HT1080 (cell line): ENCODE measurements around the gene FAM184A. TPM values are rescaled to one million over a fixed set of nuclear protein-coding genes. Genes with fewer than 3 reads are reported as not detected.
A peak's percentile ranks its signal among the peaks of the same experiment; 100 is the strongest.
"Not testable (repeated sequence)": the region's sequence is repeated elsewhere in the genome, so short reads cannot be mapped to it uniquely, and the experiment has no call there.

Experiments
- DNase-seq: peaks from one replicate; pipeline ENCODE4 v3.0.0-alpha.2; 2015; ENCODE audit warnings: low read depth
- total RNA-seq: library from RNA; depleted of rRNA; stranded (reverse); fragments of >200 nt; shearing (Covaris generic); gene quantifications from 2 replicates; pipeline ENCODE4 v1.2.3, GENCODE V29; 2014

FAM184A gene
- total RNA-seq, 1 experiment from 2014 or later, result 0.31 TPM

DNA sequence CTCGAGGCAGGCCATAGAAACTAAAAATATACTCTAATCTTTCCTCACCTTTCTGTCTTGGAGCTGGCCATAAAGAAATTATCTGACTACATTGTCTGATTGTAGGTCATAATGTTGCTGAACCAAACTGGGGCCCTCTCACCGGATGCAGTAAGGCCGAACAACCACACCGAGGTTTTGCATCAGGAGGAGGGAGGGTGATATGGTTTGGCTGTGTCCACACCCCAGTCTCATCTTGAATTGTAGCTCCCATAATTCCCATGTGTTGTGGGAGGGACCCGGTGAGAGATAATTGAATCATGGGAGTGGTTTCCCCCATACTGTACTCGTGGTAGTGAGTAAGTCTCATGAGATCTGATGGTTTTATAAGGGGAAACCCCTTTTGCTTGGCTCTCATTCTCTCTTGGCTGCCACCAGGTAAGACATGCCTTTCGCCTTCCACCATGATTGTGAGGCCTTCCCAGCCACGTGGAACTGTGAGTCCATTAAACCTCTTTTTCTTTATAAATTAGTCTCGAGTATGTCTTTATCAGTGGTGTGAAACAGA is 19.4 kb upstream of the FAM184A start:
- DNase-seq, result not testable (repeated sequence)

DNA sequence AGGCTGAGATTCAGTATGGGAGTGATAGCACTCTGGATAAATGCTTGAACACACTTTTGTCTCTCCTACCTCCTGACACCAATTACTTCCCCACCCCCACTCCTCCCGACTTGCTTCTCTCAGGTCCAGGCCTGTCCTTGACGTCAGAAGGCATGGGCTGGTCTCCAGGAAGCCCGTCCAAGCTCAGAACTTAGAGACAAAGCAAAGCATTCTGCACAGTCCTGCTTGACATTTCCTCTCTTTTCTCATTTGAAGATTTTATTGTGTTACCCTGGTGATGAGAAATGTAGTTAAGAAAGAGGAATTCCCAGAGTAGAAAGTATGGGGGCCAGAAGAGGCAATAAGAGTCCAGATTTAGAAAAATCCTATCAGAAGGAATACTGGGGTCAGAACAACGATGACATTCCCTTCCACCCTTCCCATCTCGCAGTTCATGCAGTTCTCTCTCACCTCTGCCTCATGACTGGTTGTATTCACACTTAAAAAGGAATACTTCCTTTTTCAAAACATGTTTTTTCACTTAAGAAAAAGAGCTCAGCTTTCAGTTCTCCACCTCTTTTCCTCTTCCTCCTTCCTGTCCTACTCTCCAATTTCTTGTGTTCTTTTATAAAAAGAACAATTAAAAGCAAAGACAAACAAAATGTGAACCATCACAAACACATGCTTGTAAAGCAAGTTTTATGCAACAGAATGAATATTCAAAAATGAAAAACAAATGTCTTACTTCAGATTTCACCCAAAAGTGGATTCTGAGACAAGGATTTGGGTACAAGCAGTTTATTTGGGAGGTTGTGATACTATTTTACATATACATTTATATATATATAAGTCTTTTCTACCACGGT is 18.5 kb upstream of the FAM184A start:
- DNase-seq, result no peak

DNA sequence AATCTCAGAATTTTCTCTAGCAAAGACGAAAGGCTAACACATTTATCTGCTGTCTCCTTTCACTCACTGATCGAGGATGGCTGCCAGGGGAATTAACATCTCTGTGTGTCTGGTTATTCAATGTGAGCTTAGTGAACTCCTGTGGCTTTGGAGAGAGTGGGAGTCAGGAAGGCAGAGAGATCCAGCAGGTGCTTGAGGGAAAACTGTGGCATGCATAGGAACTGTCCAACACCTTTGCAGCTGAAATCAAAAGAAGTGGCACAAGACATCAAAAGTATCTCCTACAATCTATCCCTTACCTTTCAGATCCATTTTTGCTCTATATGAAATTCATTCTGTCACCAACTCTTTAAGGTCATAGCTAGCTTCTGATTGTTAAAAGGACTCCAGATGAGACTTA is 11.8 kb upstream of the FAM184A start:
- no peak for DNase-seq

DNA sequence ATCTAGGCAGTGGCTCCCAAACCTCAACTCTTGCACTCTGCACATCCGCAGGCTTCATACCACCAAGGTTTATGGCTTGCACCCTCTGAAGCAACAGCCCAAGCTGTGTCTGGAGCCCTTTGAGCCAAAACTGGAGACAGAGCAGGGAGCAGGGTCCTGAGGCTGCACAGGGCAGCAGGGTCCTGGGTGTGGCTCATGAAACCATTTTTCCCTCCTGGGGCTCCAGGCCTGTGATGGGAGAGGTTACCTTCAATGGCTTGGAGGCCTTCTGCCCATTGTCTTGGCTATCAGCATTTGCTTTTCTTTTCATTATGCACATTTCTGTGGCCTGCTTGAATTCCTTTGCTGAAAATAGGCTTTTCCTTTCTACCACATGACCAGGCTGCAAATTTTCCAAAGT is 6.3 kb upstream of the FAM184A start:
- no peak for DNase-seq

DNA sequence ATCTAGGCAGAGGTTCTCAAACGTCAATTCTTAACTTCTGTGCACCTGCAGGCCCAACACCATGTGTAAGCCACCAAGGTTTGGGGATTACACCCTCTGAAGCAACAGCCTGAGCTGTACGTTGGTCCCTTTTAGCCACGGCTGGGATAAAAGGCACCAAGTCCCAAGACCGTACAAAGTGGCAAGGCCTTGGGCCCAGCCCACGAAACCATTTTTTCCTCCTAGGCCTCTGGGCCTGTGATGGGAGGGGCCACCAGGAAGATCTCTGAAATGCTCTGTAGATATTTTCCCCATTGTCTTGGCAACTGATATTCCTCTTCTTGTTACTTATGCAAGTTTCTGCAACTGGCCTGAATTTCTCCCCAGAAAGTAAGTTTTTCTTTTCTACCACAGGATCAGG is 4.5 kb upstream of the FAM184A start:
- no peak for DNase-seq

DNA sequence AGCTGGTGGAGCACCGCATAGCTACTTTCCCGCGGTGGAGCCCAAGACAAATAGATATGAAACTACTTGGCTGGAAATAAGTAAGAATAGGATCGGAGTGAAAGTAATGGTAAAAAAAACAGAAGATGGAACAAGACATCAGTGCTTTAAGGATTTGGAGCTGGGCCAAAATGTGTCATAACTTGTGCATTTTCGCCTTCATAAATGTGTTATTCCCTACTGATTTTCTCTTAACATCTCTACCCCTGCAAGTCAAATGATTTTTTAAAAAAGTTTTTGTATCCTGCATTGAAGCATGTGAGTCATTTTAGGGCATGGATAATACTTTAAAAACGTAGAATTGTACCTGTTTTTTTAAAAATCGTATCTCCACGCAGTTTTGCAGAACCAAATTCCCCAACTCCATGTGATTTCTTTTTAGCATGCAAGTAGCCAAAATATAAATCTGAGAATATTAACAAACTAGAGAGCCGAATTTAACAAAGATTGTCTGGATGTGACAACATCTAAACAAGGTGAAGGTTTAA is 882 bp upstream of the FAM184A start:
- DNase-seq, result peak; percentile 30

DNA sequence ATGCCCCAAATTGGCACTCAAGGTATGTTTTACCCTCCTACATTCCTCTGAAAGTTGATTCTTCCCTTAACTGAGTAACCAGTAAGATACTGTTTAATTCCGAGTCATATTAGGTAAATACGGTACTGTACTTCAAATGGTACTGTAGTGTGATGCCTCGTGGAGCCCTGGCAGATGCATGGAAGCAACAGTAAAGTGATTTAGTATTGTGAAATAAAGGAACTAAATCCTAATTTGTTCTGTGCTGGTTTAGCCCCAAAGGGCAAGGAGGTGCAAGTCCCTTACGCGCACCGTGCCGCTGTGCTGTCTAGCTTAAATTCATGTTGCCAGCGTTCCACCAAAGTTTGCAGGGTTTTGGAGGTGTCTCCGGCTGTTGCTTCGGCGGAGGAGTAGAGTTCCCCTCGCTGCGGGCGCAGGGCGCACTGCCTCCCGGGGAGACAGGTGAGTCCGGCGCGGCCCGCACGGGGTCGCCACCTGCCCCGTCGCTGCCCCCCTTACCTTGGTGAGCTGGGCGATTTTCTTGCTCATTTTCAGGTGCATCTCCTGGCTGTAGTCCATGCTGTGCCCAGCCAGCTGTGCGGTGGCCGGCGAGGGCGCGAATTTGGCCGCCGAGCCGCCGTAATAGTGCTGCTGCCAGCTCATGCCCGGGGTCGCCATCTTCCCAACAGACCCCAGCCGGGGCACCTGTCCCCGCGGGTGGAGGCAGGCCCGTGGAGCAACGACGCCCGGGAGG is 655 bp downstream of the FAM184A start:
- DNase-seq, result no peak

DNA sequence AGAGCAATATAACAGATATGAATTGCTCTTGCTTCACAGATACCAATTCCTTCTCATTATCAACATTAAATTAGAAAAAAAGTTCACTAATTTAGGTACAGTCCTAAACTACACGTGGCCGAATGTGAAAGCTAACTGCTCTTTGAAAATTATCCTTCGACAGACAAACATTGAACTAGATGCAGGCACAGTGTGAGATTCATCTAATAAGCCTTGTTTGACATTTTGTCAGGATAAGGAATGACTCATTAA is 1.1 kb downstream of the FAM184A start:
- DNase-seq, result no peak

DNA sequence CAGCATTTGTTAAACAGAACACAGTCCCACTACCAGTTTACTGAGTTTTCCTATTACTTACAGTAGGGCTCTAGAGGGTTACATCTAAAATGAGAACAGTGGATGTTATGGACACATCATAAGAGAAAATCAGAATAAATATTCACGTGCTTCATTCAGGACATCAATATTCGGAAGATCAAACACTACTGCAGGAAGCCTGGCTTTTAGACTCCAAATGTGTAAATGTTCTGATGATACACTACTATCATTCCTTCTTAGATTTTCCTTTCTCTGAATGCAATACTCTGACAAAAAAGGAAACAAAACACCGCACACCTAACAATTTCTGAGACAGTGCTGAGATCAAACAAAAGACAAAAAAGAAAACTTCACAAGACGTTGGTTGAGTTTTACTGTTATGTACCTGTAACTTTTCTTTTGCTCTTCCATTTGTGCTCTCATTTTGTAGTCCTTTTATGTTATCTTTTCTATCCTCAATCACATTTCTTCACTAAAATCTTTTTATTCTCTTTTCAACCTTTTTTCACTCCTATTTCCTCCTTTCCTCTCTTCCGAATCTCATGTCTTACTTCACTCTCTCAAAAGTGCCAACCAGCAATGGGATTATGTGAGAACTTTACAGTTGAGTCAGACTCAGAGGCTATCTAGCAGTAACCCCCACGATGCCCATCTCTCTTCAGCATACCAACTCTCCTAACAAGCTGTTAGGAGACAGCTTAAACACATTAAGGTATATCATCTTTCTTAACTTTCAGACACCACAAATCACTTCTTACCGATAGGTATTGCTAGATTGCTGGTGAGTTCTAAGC is 1.7 kb downstream of the FAM184A start:
- no peak for DNase-seq

DNA sequence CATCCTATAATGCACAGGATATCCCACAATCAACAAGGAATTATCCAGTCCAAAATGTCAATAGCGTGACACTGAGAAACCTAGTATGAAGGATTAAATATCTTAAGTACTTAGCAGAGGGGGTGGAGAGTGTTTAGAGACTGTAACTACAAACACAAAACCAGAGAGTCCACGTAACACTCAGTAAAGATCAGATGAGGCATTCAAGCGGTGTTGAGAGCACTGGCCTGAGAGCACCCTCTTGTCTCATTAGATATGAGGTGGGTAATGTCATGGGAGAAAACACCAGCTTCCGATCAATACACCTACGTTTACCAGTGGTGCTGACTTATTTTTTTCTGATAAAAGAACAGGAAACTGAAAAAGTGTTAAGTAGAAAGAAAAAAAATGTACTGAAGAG is 2.3 kb downstream of the FAM184A start:
- no peak for DNase-seq

DNA sequence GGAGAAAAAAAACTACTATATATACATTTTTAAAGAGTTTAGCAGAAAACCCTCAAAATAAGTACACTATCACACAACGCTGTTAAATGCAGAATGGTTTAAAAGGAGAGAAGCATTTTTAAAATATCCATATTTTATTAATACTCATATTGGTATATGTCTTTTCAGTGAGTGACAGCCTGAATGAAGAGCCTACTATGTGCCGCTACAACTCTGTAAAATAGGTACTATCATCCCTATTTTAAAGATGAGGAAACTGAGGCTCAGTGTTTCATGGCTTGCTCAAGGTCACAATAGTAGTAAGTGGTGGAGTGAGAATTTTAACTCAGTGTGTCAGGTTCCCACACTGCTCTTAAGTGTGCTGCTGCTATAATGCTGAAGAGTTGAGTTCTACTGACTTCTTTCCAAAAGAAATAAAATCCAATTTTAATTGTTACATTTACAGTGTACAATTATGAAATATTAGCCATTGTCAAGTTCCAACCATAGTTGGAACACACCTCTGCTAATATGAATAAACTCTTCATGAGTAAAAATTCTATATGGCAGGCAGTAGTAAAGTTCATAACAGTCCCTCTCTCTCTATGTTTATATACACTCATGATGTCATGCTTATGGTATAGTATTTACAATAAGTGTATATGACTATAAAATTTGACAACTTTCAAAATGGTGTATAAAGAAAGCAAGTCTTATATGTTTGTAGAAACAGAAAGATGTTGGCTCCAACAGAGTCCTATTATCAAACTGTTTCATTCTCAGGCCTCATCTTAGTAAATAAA is 3.1 kb downstream of the FAM184A start:
- no peak for DNase-seq

DNA sequence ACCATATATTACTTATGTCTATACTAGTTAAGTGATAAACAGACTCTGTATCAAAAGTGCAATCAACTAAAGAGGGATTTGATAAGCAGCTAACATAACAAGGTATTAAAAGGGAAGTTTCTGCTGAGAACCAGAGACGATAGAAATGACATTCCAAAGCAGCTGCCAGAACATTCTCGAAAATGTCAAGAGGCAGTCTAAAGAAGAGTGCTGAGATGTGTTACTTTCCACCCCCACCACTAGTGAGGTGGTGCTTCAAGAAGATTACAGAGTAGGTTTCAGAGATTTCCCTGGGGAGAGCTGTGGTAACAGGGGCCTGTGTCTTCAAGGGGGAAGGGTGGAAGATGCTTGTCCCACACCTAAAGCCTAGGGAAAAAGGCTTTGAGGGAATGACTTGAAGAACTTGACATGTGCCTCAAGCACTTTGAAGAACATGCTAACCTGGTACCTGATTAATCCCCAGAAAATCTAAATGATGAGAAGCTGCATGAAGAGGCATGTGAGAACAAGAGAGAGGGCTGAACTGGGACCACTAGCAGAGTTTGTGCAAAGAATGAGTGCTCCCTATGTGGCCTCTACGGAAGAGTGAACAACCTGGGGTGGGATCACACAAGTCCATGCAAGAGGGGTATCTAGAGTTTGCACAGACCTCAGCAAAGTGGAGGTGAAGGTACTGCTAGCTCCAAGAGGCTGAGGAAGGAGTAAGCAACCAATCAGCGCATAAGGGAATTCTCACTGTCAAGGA is 5.0 kb downstream of the FAM184A start:
- no peak for DNase-seq

DNA sequence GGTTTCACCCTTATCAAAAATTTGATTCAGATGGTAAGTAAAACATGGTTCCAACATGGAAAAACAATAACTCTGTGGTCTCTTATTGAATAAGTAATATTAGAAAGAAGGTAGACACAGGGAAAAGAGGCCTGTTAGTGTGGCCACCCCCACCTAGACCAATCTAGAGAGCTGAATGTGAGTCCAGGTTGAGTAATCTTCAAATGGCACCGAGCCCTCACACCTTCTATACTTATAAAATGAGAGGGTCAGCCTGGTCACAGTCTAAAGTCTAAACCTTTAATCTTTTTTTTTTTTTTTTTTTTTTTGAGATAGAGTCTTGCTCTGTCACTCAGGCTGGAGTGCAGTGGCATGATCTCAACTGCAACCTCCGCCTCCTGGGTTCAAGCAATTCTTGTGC is 6.9 kb downstream of the FAM184A start:
- DNase-seq, result no peak

DNA sequence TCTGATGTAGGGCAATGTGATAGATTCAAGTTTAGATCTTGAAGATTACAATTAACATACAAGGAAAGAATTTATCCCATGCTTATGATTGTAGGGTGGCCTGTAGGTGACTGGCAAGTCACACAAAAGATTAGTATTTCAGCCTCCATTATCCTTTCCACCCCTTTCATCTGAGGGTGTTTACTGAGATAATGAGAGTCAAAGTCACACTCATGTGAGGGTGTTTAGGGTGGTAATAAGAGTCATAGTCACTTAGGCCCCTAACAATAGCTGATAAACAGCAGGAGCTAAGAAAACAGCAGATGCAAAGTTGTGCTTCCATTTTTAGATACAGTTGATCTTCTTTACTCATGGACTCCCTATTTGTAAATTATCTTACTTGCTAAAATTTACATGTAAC is 11.4 kb downstream of the FAM184A start:
- DNase-seq, result no peak

DNA sequence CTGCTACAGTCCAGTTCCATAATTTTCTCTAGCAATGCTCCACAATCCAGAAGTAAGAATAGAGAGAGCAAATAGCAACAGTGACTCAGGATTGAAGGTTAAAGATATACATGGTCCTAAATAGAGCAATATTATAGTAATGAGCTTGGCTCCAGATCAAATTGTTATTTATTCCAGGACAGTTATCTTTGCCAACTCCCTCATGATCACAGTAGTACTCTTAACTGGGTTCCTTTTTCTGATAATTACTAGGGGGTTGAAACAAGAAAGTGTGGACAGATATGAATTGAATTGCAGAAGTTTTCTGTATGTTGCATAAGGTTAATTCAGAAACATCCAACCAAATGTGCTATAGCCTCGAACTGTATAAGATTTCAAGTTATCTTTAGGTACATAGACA is 11.9 kb downstream of the FAM184A start:
- DNase-seq, result no peak

DNA sequence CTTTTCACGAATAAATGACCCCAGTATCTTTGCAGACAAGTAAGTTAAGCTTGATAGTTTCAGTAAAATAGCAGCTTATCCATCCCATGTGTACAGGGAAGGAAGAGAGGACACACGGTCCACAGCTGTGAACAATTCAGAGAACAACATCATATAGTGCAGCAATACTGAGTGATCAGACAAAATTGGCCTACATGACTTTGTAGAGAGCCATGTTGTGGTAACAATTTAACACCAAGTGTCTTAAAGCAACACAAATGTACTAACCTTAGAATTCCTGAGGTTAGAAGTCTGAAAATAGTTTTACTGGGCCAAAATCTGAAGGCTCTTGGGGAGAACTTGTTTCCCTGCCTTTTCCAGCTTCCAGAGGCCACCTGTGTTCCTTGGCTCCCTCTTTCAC is 12.5 kb downstream of the FAM184A start:
- DNase-seq, result no peak

DNA sequence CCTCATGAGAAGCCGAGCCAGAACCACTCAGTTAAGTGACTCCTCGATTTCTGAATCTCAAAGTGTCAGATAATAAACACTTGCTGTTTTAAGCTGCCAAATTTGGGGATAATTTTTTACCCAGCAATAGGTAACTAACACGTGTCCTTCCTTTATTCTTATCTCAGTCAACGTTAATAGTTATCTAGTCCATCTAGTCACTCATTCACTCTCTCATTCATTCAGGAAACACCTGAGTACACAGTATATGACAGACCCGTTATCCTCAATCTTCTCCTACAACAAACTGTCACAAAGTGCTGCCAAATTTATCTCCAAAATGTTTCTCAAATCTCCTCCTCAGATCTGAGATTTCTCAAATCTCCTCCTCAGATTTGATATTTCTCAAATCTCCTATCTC is 13.1 kb downstream of the FAM184A start:
- DNase-seq, result no peak

DNA sequence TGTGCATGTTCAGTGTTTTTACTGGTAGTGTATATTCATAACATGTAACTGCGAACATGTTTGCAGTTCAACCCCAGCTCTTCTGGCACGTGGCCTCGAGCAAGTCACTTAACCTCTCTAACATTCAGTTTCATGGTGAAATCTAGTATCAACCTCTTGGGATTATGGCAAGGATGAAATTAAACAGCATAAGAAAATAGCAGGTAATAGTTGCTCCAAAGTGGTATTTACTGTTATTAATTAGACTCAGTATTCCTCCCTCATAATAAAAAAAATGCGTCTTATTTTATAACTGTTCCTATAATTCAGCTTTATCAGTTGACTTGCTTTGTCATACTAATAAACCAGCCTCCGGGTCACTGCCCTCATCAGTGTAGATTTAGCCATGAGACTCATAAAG is 15.0 kb downstream of the FAM184A start:
- DNase-seq, result no peak

DNA sequence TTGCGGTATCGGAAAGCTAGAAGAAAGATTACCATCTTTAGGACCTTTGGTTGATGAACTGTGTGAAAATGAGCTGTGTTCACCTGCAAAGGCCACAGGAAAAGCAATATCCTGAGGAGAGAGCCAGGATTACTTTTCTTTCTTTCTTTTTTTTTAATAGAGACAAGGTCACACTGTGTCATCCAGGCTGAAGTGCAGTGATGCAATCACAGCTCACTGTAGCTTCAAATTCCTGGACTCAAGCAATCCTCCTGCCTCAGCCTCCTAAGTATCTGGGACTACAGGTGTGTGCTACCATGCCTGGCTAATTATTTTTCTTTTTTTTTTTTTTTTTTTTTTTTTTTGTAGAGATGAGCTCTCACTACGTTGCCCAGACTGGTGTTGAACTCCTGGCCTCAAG is 17.2 kb downstream of the FAM184A start:
- DNase-seq, result no peak

DNA sequence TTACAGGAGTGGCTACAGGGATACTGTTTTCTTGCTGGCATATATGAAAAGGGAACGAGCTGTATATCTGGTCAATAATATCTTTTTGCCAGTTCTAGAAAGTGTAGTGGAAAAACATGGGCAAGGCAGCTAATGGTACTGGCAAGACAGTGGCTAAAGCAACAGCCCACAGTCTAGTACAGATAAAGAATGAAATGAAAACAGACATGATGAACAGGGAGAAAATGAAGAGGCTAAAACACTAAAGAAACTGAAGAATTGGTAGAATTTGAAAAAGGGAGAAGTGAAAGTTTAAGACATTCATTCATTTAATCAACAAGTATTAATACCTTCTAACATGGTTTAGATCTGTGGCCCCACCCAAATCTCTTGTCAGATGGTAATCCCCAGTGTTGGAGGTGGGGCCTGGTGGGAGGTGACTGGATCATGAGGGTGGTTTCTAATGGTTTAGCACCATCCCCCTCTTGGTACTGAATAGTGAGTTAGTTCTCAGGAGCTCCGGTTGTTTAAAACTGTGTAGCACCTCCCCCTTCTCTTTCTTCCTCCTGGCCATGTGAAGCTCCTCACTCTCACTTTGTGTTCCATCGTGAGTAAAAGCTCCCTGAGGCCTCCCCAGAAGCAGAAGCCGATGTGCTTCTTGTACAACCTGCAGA is 18.1 kb downstream of the FAM184A start:
- no peak for DNase-seq
